HFFc6 (cell line): ENCODE data around the gene SLFN11. TPM values are rescaled to one million over a fixed set of nuclear protein-coding genes. Genes with fewer than 3 reads are reported as not detected.

ENCODE experiments used
- DNase-seq: peaks from one replicate; pipeline ENCODE4 v3.0.0-alpha.2; 2018
- H3K27ac Mint-ChIP-seq: 2 replicates; pipeline ENCODE4 v1.8.0; 2020; ENCODE audit warnings: mild to moderate bottlenecking, mixed read lengths
- H3K27me3 Mint-ChIP-seq: 2 replicates; pipeline ENCODE4 v1.8.0; 2021; ENCODE audit warnings: mild to moderate bottlenecking, moderate library complexity, mixed read lengths; ENCODE audit not compliant: insufficient read depth
- H3K36me3 Mint-ChIP-seq: 2 replicates; pipeline ENCODE4 v1.8.0; 2021; ENCODE audit warnings: low read depth, mixed read lengths
- H3K4me1 Mint-ChIP-seq: 2 replicates; pipeline ENCODE4 v1.8.0; 2020; ENCODE audit warnings: low read depth, mixed read lengths
- H3K4me3 Mint-ChIP-seq: 2 replicates; pipeline ENCODE4 v1.8.0; 2020; ENCODE audit warnings: mild to moderate bottlenecking, moderate library complexity, mixed read lengths
- H3K9me3 Mint-ChIP-seq: 2 replicates; pipeline ENCODE4 v1.8.0; 2020; ENCODE audit warnings: mild to moderate bottlenecking, mixed read lengths
- CTCF ChIP-seq: fragments of 200-600 bp; sonication (generic); IDR thresholded peaks from 2 replicates; pipeline ENCODE4 v1.5.0; 2021; ENCODE audit warnings: antibody characterized with exemption, mild to moderate bottlenecking
- total RNA-seq, 6 experiments: library from RNA; stranded (reverse); fragmentation: NEBNext Ultra II Directional; extraction: Animal tissue kit (Norgen Biotek cat#: 25700); gene quantifications; 2 replicates in 1 of 6; 3 replicates in 5 of 6; pipeline ENCODE4 v1.2.3, GENCODE V29; 2021

Gene SLFN11
- total RNA-seq, 6 experiments from 2014 or later, result 24.2 to 44.3 (median 37.9) TPM

GRCh38 chr17:35352284-35352683 lies 21.1 kb downstream of the SLFN11 start:
- H3K36me3 Mint-ChIP-seq, result peaks cover 11% of the 10 kb centered on the region
- peaks cover 5% of the 10 kb centered on the region; the same call in 1 of the 2 replicates for H3K4me1 Mint-ChIP-seq
- no peaks in the 10 kb centered on the region for H3K9me3 Mint-ChIP-seq
- no peak for DNase-seq
- TF ChIP-seq CTCF, result no peak
- no peak overlapping the region for H3K27ac Mint-ChIP-seq
- H3K27me3 Mint-ChIP-seq, result no peaks in the 10 kb centered on the region; the same call in 1 of the 2 replicates
- no peak overlapping the region for H3K4me3 Mint-ChIP-seq

GRCh38 chr17:35350493-35350892 lies 22.9 kb downstream of the SLFN11 start:
- H3K4me1 Mint-ChIP-seq, result peaks cover 20% of the 10 kb centered on the region
- TF ChIP-seq CTCF, result no peak
- H3K36me3 Mint-ChIP-seq, result peaks cover 11% of the 10 kb centered on the region
- no peak overlapping the region for H3K27ac Mint-ChIP-seq
- no peaks in the 10 kb centered on the region for H3K9me3 Mint-ChIP-seq
- no peaks in the 10 kb centered on the region; the same call in none of the 2 replicates for H3K27me3 Mint-ChIP-seq
- H3K4me3 Mint-ChIP-seq, result no peak overlapping the region
- no peak for DNase-seq

- H3K27me3 Mint-ChIP-seq, result peaks cover 6% of the 10 kb centered on the region
- H3K36me3 Mint-ChIP-seq, result peaks cover 8% of the 10 kb centered on the region
- H3K4me3 Mint-ChIP-seq, result peak overlapping the region; percentile 87
- H3K4me1 Mint-ChIP-seq, result peaks cover 22% of the 10 kb centered on the region
- peaks cover 12% of the 10 kb centered on the region; the same call in 1 of the 2 replicates for H3K9me3 Mint-ChIP-seq
- H3K27ac Mint-ChIP-seq, result peak overlapping the region; percentile 83
- TF ChIP-seq CTCF, result no peak
- DNase-seq, result peak; percentile 68
These were observed 27.3 kb downstream of the SLFN11 start for GRCh38 chr17:35345926-35346771.

- Mint-ChIP-seq H3K27ac (peak overlapping the region; percentile 83), H3K4me3 (peak overlapping the region; percentile 87), H3K4me1 (peaks cover 22% of the 10 kb centered on the region), H3K36me3 (peaks cover 10% of the 10 kb centered on the region), H3K27me3 (peaks cover 12% of the 10 kb centered on the region), H3K9me3 (peaks cover 18% of the 10 kb centered on the region)
- no peak for TF ChIP-seq CTCF
- no peak for DNase-seq
These were observed 27.9 kb downstream of the SLFN11 start for GRCh38 chr17:35345445-35345925.

- H3K4me3 Mint-ChIP-seq, result no peak overlapping the region
- H3K4me1 Mint-ChIP-seq, result peaks cover 22% of the 10 kb centered on the region
- no peak for TF ChIP-seq CTCF
- H3K27ac Mint-ChIP-seq, result no peak overlapping the region
- H3K9me3 Mint-ChIP-seq, result peaks cover 20% of the 10 kb centered on the region
- H3K27me3 Mint-ChIP-seq, result peaks cover 14% of the 10 kb centered on the region
- H3K36me3 Mint-ChIP-seq, result peaks cover 12% of the 10 kb centered on the region; the same call in 1 of the 2 replicates
- no peak for DNase-seq
These were observed 29.2 kb downstream of the SLFN11 start for GRCh38 chr17:35344262-35344661.
